ENCODE results near the gene GALNT18.

DNA sequence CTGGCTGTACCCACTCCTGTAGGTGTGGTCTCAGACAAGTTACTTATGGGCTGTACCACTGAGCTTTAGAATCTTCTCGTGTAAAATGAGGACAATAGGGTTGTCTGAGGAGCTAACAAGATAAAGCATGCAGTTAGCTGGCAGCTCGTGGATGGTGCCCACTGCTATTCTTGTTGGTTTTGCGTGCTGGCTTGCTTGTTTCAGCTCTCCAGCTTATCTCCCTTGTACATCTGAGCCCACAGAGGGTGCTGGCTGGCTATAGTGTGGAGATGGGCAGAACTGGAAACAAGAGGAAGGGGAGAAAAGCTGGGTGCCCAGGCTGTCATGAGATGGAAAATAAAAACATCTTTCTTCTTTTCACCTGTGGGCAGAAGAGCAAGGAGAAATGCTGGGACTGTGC is 46.5 kb upstream of the GALNT18 start:
- TF ChIP-seq EZH2 (IDR thresholded peaks at IDR 0.05; ENCODE audit: low read length), result no peak
- TF ChIP-seq, protein P1, sequence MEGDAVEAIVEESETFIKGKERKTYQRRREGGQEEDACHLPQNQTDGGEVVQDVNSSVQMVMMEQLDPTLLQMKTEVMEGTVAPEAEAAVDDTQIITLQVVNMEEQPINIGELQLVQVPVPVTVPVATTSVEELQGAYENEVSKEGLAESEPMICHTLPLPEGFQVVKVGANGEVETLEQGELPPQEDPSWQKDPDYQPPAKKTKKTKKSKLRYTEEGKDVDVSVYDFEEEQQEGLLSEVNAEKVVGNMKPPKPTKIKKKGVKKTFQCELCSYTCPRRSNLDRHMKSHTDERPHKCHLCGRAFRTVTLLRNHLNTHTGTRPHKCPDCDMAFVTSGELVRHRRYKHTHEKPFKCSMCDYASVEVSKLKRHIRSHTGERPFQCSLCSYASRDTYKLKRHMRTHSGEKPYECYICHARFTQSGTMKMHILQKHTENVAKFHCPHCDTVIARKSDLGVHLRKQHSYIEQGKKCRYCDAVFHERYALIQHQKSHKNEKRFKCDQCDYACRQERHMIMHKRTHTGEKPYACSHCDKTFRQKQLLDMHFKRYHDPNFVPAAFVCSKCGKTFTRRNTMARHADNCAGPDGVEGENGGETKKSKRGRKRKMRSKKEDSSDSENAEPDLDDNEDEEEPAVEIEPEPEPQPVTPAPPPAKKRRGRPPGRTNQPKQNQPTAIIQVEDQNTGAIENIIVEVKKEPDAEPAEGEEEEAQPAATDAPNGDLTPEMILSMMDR (optimal IDR thresholded peaks at IDR 0.05 in 1 of 3, IDR thresholded peaks at IDR 0.05 in 1 of 3, conservative IDR thresholded peaks at IDR 0.05 in 1 of 3; ENCODE audit: extremely low read depth in 1 of 3, insufficient read depth in 2 of 3, low read length in 3 of 3), result no peak

Data from keratinocyte (primary cell).